ENCODE results near the gene CISD3.

DNA sequence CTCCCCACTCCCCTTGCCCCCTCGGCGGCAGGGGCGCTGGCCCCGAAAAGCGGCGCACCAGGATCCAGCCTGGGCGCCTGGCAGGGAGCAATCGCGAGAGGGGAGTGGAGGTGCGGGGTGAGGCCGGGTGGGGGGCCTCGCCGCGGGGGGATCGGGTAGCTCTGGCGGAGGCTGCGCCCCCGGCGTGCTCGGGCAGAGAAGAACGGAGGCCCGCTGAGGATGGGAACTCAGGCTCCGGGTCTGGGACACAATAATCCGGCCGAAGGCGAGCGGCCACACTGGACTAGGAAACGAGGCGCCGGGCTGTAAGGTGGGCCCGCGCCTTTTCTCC lies 18.7 kb downstream of the CISD3 start:
- TF ChIP-seq, protein P1, sequence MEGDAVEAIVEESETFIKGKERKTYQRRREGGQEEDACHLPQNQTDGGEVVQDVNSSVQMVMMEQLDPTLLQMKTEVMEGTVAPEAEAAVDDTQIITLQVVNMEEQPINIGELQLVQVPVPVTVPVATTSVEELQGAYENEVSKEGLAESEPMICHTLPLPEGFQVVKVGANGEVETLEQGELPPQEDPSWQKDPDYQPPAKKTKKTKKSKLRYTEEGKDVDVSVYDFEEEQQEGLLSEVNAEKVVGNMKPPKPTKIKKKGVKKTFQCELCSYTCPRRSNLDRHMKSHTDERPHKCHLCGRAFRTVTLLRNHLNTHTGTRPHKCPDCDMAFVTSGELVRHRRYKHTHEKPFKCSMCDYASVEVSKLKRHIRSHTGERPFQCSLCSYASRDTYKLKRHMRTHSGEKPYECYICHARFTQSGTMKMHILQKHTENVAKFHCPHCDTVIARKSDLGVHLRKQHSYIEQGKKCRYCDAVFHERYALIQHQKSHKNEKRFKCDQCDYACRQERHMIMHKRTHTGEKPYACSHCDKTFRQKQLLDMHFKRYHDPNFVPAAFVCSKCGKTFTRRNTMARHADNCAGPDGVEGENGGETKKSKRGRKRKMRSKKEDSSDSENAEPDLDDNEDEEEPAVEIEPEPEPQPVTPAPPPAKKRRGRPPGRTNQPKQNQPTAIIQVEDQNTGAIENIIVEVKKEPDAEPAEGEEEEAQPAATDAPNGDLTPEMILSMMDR (IDR thresholded peaks at IDR 0.05; ENCODE audit: low read length), result no peak
- no peak for TF ChIP-seq EZH2 (IDR thresholded peaks at IDR 0.05; ENCODE audit: borderline replicate concordance, low read length)

Measured in OCI-LY1 (cell line).